Common myeloid progenitor, CD34-positive (primary cell): ENCODE results near the gene NFAM1.

Experiments used
- CTCF ChIA-PET: fragments of 350-600 bp; sonication (Branson Sonifier 250); formaldehyde crosslinking; loops from one replicate; lab custom pipeline; 2021; ENCODE audit warnings: antibody characterized with exemption; lab: Charles Lee
- POLR2A ChIA-PET: fragments of 350-600 bp; sonication (Branson Sonifier 250); formaldehyde crosslinking; loops from one replicate; lab custom pipeline; 2021; ENCODE audit warnings: antibody characterized with exemption; lab: Charles Lee
- DNase-seq, 3 donors: peaks; one replicate each; pipeline versions ENCODE4 v3.0.0 to v3.0.0-alpha.2; 2013
- H3K27ac ChIP-seq, 2 experiments: 1 replicate in 1 of 2; 2 replicates in 1 of 2; pipeline ENCODE4 v1.7.0; 2013; ENCODE audit warnings: inconsistent platforms in 2 of 2, low read length in 2 of 2, mild to moderate bottlenecking in 2 of 2, low read depth in 1 of 2, moderate library complexity in 1 of 2; ENCODE audit not compliant: severe bottlenecking in 2 of 2, insufficient read depth in 1 of 2, poor library complexity in 1 of 2
- H3K27me3 ChIP-seq, 5 experiments: replicated peaks in 2 of 5; 1 replicate in 3 of 5; 2 replicates in 2 of 5; pipeline versions ENCODE4 v1.6.1 to v1.7.0; 2013; ENCODE audit warnings: low read length in 4 of 5, mild to moderate bottlenecking in 2 of 5, moderate library complexity in 2 of 5, inconsistent platforms in 1 of 5; ENCODE audit not compliant: insufficient read depth in 5 of 5, control insufficient read depth in 4 of 5
- H3K36me3 ChIP-seq, 4 experiments: 1 replicate in 2 of 4; 2 replicates in 2 of 4; pipeline versions ENCODE4 v1.6.1 to v1.7.0; 2013; ENCODE audit warnings: low read length in 3 of 4, control low read depth in 1 of 4, mild to moderate bottlenecking in 1 of 4; ENCODE audit not compliant: control insufficient read depth in 4 of 4, insufficient read depth in 4 of 4
- H3K4me1 ChIP-seq, 4 experiments: 1 replicate in 3 of 4; 2 replicates in 1 of 4; pipeline versions ENCODE4 v1.6.1 to v1.7.1; 2013; ENCODE audit warnings: low read length in 3 of 4, mild to moderate bottlenecking in 3 of 4, control low read depth in 1 of 4, inconsistent platforms in 1 of 4, moderate library complexity in 1 of 4; ENCODE audit not compliant: control insufficient read depth in 4 of 4, insufficient read depth in 4 of 4; ENCODE audit errors: control extremely low read depth in 1 of 4
- H3K4me3 ChIP-seq, 7 experiments: 1 replicate in 4 of 7; 2 replicates in 3 of 7; pipeline versions ENCODE4 v1.5.1 to v1.7.0; 2013; ENCODE audit warnings: mild to moderate bottlenecking in 7 of 7, low read length in 6 of 7, moderate library complexity in 6 of 7, inconsistent platforms in 2 of 7, low read depth in 2 of 7, control low read depth in 1 of 7; ENCODE audit not compliant: insufficient read depth in 4 of 7, control insufficient read depth in 1 of 7; ENCODE audit errors: extremely low read depth in 1 of 7
- H3K9me3 ChIP-seq, 5 experiments: 1 replicate in 4 of 5; 2 replicates in 1 of 5; pipeline versions ENCODE4 v1.6.1 to v1.7.1; 2013; ENCODE audit warnings: low read length in 4 of 5, mild to moderate bottlenecking in 2 of 5, inconsistent platforms in 1 of 5, low read depth in 1 of 5, moderate library complexity in 1 of 5; ENCODE audit not compliant: control insufficient read depth in 4 of 5, insufficient read depth in 2 of 5; ENCODE audit errors: control extremely low read depth in 1 of 5
- WGBS: methylation state at CpG from one replicate; pipeline ENCODE4 v1.1.5; 2013; ENCODE audit not compliant: insufficient coverage; 5-methylcytosine and 5-hydroxymethylcytosine counted together

NFAM1 gene

DNA sequence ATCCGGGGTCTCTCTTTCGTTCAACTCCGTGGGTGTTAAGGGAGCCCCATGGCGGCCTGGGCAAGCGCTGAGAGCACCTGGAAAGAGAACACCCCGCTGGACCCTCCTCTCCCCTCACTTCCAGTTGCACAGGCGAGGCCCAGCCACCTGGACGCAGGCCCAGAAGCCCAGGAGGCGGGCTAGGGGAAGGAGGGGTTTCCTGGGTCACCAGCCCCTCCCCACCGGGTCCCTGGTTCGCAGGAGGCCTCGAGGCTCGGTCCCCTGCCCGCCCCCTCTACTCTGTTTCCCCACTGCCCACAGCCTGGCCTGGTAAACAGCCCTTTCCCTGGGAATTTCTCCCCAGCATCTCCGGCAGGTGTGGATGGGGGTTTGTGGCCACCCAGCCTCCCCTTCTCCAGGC lies 8.5 kb upstream of the NFAM1 start:
- Histone ChIP-seq H3K27ac (no peak overlapping the region), H3K9me3 (no peaks in the 10 kb centered on the region), H3K4me1 (peaks cover 11 to 78% (median 70%) of the 10 kb centered on the region in 4 experiments), H3K36me3 (no peaks in the 10 kb centered on the region), H3K4me3 (no peak overlapping the region), H3K27me3 (no peaks in the 10 kb centered on the region)
- DNase-seq, result no peak
- ChIA-PET POLR2A (no interaction called here), CTCF (interaction anchor here (1.3 to 6.9 kb wide), 2 partner anchors 9 to 269 kb away, joined by 3 to 60 read pairs; partner anchors contain the start of gene NFAM1)
- 92% methylated on average over 8 of the region's 15 CpGs for WGBS

DNA sequence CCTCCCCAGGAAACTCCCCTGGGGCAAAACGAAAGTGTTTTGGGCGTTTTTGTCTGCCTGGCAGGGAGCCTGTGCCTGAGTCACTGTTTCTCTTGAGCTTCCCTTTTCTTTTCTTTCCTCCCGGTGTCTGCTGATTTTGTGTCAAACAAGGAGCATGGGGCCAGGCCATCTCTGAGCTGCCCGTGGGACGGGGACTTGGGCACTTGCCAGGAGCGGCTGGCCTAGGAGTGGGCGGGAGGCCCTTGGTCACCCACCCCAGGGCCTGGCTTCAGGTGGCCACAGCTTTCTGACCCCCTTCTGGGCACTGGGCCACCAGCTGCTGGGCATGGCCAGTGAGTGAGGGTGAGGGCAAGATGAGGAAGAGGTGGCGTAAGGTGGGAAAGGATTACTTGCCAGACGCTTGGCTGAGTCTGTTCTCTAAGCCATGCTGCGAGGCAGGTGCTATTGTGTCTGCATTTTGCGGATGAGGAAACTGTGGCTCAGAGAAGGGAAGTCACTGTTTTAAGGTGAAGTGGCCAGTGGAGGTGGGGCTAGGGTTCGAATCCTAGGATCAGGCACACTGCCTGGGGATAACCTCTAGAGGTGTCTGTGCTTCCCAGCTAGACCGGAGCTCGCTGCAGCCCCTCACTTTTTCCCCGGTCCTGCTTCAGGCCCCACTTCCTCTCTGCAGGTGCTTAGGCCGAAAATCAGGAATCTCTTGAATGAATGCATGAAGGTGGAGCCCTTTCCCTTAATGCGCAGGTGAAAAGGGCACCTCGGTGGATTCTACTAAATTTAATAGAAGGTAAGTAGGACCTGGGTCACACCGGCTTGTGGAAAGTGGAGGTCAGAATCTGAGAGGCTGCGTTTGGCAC lies 7.8 kb upstream of the NFAM1 start:
- Histone ChIP-seq H3K9me3 (no peaks in the 10 kb centered on the region), H3K27ac (peak overlapping the region in 1 of 2 experiments; percentile 51), H3K27me3 (no peaks in the 10 kb centered on the region), H3K4me1 (peaks cover 10 to 74% (median 69%) of the 10 kb centered on the region in 4 experiments), H3K36me3 (no peaks in the 10 kb centered on the region), H3K4me3 (peak overlapping the region in 5 of 7 experiments; percentile 15 to 73 (median 53))
- DNase-seq, result peak; percentile 61 to 85 (median 85)
- POLR2A ChIA-PET, result interaction anchor here (0.7 kb wide), 1 partner anchor 380 kb away, joined by 3 read pairs; no protein-coding TSS in a partner anchor
- CTCF ChIA-PET, result interaction anchor here (1.1 to 6.9 kb wide), 5 partner anchors 8 to 268 kb away, joined by 3 to 60 read pairs (median 12); partner anchors contain the start of gene NFAM1
- WGBS, result 42% methylated on average over 19 of the region's 20 CpGs

DNA sequence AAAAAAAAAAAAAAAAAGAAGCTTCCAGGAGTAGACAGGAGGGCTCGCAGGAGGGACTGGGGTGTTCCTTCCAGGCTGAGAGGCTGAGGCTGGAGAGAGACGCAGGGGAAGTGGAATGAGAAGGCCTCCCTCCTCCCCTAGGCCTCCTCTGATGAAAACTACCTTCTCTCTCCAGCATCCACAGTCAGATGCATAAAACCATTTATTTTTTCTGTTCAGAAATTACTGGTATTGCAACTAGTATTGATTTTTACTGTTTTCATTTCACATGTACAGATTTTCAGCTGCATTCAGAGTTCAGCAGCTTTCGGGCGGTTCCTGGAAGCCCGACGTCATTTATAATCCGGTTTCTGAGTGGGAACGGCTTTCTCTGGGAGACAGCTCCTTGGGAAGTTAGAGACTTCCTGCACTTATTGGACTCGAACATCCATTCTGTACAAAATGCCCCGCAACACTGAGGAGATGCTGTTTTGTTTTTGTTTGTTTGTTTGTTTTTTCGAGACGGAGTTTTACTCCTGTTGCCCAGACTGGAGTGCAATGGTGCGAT lies 6.9 kb upstream of the NFAM1 start:
- WGBS, result 96% methylated on average over 9 of the region's 13 CpGs
- CTCF ChIA-PET, result interaction anchor here (1.1 to 6.9 kb wide), 6 partner anchors 34 to 273 kb away, joined by 3 to 60 read pairs (median 13); no protein-coding TSS in a partner anchor
- DNase-seq, result no peak
- Histone ChIP-seq H3K36me3 (no peaks in the 10 kb centered on the region), H3K4me1 (peaks cover 6 to 65% (median 59%) of the 10 kb centered on the region in 4 experiments), H3K27ac (no peak overlapping the region), H3K27me3 (no peaks in the 10 kb centered on the region), H3K9me3 (no peaks in the 10 kb centered on the region), H3K4me3 (peak overlapping the region in 1 of 7 experiments; percentile 73)
- POLR2A ChIA-PET, result interaction anchor here (0.7 kb wide), 1 partner anchor 379 kb away, joined by 3 read pairs; no protein-coding TSS in a partner anchor

DNA sequence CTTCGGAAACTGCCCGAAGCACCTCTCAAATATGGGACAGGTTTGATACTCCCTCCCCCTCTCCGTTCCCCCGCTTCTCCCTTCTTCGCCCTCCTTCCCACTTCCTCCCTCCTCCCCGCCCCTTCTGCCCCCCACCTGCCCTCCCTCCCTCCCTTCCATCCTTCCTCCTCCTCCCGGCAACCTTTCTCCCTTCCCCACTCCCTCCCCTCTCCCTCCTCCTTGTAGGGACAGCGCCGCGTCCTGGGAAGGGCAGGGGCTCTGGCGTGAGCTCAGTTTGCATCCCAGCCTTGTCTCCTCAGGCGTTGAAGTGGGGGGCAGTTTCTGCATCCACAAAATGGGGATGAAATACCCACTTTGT lies 6.1 kb upstream of the NFAM1 start:
- Histone ChIP-seq H3K9me3 (no peaks in the 10 kb centered on the region), H3K36me3 (no peaks in the 10 kb centered on the region), H3K27me3 (no peaks in the 10 kb centered on the region), H3K27ac (no peak overlapping the region), H3K4me1 (peaks cover 6 to 58% (median 52%) of the 10 kb centered on the region in 4 experiments), H3K4me3 (peak overlapping the region in 4 of 7 experiments; percentile 46 to 79 (median 71))
- POLR2A ChIA-PET, result no interaction called here
- WGBS, result 15% methylated on average over 6 of the region's 12 CpGs
- CTCF ChIA-PET, result interaction anchor here (0.5 to 6.9 kb wide), 8 partner anchors 18 to 272 kb away, joined by 3 to 60 read pairs (median 10); no protein-coding TSS in a partner anchor
- DNase-seq, result no peak

DNA sequence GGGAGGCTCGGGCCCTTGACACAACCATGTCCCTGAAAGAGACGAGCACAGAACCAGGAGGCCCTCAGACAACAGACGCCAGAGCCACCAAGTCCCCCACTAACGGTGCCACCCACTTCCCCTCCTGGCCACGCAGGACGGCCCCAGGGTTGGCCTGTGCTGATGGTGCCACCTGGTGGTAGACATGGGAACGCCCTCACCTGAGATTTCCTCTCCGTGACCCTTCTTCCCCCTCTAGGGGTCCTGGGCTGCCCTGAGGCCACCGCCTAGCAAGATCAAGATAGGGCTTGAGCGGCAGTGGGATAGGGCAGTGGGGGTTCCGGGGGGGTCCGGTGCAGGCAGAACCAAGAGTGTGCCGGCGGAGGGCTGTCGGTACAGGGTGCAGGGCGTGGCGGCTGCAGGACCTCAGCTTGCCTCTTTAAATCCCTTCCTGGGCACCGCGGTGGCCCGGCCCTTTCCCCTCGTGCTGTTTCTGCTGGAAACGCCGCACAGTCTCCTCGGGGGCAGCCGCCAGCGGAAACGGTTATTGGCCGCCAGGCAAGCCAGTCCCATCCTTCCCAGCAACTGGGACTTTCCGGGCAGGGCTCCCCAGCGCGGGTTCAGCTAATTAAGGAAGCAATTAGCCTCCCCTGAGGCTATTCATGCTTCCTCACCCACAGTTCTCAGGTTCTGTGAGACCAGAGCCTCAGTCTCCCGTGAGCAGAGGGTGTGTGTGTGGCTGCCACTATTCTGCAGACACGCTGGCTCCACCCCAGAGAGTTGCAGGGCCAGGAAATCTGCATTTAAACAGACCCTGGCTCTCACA lies 5.5 kb upstream of the NFAM1 start:
- Histone ChIP-seq H3K27ac (no peak overlapping the region), H3K36me3 (no peaks in the 10 kb centered on the region), H3K4me1 (peaks cover 6 to 61% (median 53%) of the 10 kb centered on the region in 4 experiments), H3K9me3 (no peaks in the 10 kb centered on the region), H3K27me3 (no peaks in the 10 kb centered on the region), H3K4me3 (peak overlapping the region in 6 of 7 experiments; percentile 46 to 79 (median 64))
- WGBS, result 1% methylated on average over 24 of the region's 33 CpGs
- POLR2A ChIA-PET, result no interaction called here
- DNase-seq, result peak; percentile 80 to 85 (median 84)
- CTCF ChIA-PET, result interaction anchor here (0.5 to 6.9 kb wide), 13 partner anchors 18 to 272 kb away, joined by 3 to 60 read pairs (median 8); no protein-coding TSS in a partner anchor

DNA sequence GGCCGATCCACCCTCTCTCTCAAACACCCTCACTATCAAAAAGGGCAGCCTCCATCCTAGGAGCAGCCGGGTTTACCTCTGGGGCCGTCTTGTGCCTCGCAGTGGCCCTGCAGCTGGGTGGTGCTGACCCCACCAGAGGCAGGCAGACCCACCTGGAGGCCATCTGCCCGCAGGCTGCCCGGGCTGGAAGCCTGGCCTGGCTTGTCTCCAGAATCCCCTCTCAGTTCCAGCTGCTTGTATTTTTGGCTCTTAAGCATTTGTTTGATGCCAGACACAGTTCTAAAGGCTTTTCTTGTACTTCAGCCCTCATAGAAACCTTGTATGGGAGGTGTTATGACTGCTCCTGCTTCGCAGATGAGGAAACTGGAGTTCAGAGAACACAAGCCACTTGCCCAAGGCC lies 4.2 kb upstream of the NFAM1 start:
- peaks cover 6 to 69% (median 63%) of the 10 kb centered on the region in 4 experiments for H3K4me1 ChIP-seq
- H3K9me3 ChIP-seq, result no peaks in the 10 kb centered on the region
- H3K36me3 ChIP-seq, result no peaks in the 10 kb centered on the region
- 24% methylated on average over 6 of the region's 7 CpGs for WGBS
- POLR2A ChIA-PET, result interaction anchor here (0.6 kb wide), 1 partner anchor 346 kb away, joined by 3 read pairs; the partner anchor contains the start of gene NDUFA6
- H3K27ac ChIP-seq, result no peak overlapping the region
- peak overlapping the region in 3 of 7 experiments; percentile 9 to 26 (median 18) for H3K4me3 ChIP-seq
- no peaks in the 10 kb centered on the region for H3K27me3 ChIP-seq
- no peak for DNase-seq
- CTCF ChIA-PET, result interaction anchor here (0.9 to 6.9 kb wide), 12 partner anchors 8 to 269 kb away, joined by 3 to 60 read pairs (median 8); no protein-coding TSS in a partner anchor
